Panc1 (cell line): ENCODE measurements around the gene GPC3.

Source experiments
- TF ChIP-seq, protein P1 (sequence below): fragments of 450-650 bp; IDR thresholded peaks from 2 replicates; pipeline ENCODE4 v1.5.1; 2017; ENCODE audit warnings: mild to moderate bottlenecking
- TF ChIP-seq, protein P2 (sequence below), 2 experiments: IDR thresholded peaks; 2 replicates each; pipeline ENCODE4 v1.6.1; 2011 to 2012; ENCODE audit warnings: low read depth in 2 of 2, control low read depth in 1 of 2, low read length in 1 of 2, mild to moderate bottlenecking in 1 of 2, moderate library complexity in 1 of 2; ENCODE audit not compliant: insufficient read depth in 1 of 2

DNA sequence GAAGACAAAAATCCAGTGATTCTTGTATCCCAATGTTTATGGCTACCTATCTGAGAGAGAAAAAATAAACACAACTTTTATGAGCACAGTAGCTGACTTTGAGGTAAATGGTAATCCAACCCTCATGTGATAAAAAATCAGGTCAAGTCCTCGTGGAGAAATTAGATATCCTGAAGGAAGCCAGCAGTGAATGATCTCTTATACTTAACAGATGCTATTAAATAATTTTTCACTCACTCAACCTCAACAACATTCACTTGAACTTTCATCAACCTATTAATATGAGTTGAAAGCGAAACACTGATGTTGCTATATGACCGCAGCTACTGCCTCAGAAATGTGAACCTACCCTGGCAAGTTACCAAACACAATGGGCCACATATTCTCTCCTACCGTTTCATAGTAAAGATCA is 105.4 kb downstream of the GPC3 start:
- TF ChIP-seq, protein P1, sequence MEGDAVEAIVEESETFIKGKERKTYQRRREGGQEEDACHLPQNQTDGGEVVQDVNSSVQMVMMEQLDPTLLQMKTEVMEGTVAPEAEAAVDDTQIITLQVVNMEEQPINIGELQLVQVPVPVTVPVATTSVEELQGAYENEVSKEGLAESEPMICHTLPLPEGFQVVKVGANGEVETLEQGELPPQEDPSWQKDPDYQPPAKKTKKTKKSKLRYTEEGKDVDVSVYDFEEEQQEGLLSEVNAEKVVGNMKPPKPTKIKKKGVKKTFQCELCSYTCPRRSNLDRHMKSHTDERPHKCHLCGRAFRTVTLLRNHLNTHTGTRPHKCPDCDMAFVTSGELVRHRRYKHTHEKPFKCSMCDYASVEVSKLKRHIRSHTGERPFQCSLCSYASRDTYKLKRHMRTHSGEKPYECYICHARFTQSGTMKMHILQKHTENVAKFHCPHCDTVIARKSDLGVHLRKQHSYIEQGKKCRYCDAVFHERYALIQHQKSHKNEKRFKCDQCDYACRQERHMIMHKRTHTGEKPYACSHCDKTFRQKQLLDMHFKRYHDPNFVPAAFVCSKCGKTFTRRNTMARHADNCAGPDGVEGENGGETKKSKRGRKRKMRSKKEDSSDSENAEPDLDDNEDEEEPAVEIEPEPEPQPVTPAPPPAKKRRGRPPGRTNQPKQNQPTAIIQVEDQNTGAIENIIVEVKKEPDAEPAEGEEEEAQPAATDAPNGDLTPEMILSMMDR = no peak
- TF ChIP-seq, protein P2, sequence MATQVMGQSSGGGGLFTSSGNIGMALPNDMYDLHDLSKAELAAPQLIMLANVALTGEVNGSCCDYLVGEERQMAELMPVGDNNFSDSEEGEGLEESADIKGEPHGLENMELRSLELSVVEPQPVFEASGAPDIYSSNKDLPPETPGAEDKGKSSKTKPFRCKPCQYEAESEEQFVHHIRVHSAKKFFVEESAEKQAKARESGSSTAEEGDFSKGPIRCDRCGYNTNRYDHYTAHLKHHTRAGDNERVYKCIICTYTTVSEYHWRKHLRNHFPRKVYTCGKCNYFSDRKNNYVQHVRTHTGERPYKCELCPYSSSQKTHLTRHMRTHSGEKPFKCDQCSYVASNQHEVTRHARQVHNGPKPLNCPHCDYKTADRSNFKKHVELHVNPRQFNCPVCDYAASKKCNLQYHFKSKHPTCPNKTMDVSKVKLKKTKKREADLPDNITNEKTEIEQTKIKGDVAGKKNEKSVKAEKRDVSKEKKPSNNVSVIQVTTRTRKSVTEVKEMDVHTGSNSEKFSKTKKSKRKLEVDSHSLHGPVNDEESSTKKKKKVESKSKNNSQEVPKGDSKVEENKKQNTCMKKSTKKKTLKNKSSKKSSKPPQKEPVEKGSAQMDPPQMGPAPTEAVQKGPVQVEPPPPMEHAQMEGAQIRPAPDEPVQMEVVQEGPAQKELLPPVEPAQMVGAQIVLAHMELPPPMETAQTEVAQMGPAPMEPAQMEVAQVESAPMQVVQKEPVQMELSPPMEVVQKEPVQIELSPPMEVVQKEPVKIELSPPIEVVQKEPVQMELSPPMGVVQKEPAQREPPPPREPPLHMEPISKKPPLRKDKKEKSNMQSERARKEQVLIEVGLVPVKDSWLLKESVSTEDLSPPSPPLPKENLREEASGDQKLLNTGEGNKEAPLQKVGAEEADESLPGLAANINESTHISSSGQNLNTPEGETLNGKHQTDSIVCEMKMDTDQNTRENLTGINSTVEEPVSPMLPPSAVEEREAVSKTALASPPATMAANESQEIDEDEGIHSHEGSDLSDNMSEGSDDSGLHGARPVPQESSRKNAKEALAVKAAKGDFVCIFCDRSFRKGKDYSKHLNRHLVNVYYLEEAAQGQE (IDR thresholded peaks at IDR 0.05; ENCODE audit: insufficient read depth in 1 of 2, low read depth in 2 of 2, low read length in 1 of 2) = no peak
